GM12875 (cell line): Measurements from ENCODE around the gene GSKIP.

ENCODE experiments used
- H3K4me3 ChIP-seq: one replicate; pipeline ENCODE4 v1.5.1; 2011; ENCODE audit warnings: low read depth, low read length, control low read depth
- CTCF ChIP-seq: IDR thresholded peaks from 2 replicates; pipeline ENCODE4 v1.5.1; 2011; ENCODE audit warnings: low read depth, mild to moderate bottlenecking, control low read depth, inconsistent platforms, low read length, moderate library complexity, borderline replicate concordance; ENCODE audit not compliant: insufficient read depth

The GSKIP gene

GRCh38 chr14:96413526-96413925 is 50.2 kb downstream of the GSKIP start:
- no peak for TF ChIP-seq CTCF
- no peak overlapping the region for H3K4me3 ChIP-seq

GRCh38 chr14:96415559-96415958 is 52.2 kb downstream of the GSKIP start:
- no peak for TF ChIP-seq CTCF
- no peak overlapping the region for H3K4me3 ChIP-seq

GRCh38 chr14:96416292-96416691 is 53.0 kb downstream of the GSKIP start:
- no peak for TF ChIP-seq CTCF
- H3K4me3 ChIP-seq, result no peak overlapping the region

- no peak overlapping the region for H3K4me3 ChIP-seq
- no peak for TF ChIP-seq CTCF
Measured at GRCh38 chr14:96417254-96417653, 53.9 kb downstream of the GSKIP start.

GRCh38 chr14:96418075-96418474 is 54.7 kb downstream of the GSKIP start:
- no peak overlapping the region for H3K4me3 ChIP-seq
- TF ChIP-seq CTCF, result no peak

- no peak for TF ChIP-seq CTCF
- no peak overlapping the region for H3K4me3 ChIP-seq
Measured at GRCh38 chr14:96421236-96421635, 57.9 kb downstream of the GSKIP start.

- no peak overlapping the region for H3K4me3 ChIP-seq
- no peak for TF ChIP-seq CTCF
Measured at GRCh38 chr14:96422992-96423391, 59.7 kb downstream of the GSKIP start.
